ENCODE data around the gene KLHL1.

Gene KLHL1

GRCh38 chr13:69683921-69684686 lies 424.1 kb downstream of the KLHL1 start:
- no peak for DNase-seq (ENCODE audit: low read depth, low spot score)

DNA sequence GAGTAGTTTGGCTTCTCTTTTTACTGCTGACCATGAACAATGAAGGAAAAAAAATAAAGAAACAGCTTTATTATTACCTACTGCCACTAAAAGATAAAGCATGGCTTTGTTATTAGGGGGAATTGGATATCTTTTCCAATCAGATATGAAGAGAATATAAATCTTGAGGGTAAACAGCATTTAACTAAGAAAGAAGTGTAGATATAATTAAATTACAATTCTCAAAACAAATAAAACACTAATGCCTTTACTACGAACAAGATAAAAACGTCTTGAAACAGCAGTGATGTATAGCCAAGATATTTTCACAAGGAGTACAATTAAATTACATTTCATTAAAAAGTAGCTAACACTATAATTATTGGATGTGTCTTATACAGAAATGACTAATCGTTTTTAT lies 426.5 kb downstream of the KLHL1 start:
- no peak for DNase-seq (ENCODE audit: low read depth, low spot score)

GRCh38 chr13:69677343-69677742 lies 430.9 kb downstream of the KLHL1 start:
- DNase-seq (ENCODE audit: low read depth, low spot score) = no peak

DNA sequence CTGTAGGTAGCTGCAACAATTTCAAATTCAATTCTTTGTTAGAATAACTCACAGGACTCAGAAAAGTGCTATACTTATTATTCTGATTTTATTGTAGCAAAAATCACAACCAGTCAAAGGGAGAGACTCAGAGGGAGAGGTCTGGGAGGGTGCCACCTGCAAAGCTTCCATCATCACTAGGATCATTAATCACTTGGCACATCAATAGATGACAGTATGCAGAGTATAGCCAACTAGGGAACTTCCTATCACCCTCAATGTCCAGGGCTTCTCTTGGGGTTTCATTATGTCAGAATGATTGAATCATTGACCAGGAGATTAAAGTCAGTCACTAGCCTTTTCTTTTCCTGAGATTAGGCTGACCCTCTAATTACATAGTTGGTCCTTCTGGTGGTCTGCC lies 432.0 kb downstream of the KLHL1 start:
- DNase-seq (ENCODE audit: low read depth, low spot score) = no peak

GRCh38 chr13:69660155-69660554 lies 448.1 kb downstream of the KLHL1 start:
- no peak for DNase-seq (ENCODE audit: low read depth, low spot score)

- no peak for DNase-seq (ENCODE audit: low read depth, low spot score)
Measured at GRCh38 chr13:69657676-69658075, 450.6 kb downstream of the KLHL1 start.

DNA sequence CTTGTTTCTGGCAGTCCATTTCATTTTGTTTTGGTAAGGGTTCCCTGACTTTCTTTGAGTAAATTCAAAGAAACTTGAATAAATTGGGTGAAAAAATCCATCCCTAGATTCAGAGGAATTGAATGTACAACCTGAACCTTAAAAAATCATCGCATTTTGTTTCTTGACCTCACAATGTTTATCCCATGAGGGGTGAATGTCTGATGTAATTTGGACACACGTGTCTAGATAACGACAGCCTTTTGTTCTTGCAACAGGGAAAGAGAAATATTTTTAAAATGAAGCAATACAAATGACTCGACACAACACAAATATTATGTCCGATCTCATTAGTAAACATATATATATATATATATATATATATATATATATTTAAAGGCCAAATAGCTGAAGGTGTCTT lies 453.9 kb downstream of the KLHL1 start:
- DNase-seq (ENCODE audit: low read depth, low spot score) = no peak

Measured in brain pericyte (primary cell).